Right lung (tissue), 5 donors: Measurements from ENCODE around the gene CBL. TPM values are rescaled to one million over a fixed set of nuclear protein-coding genes. Genes with fewer than 3 reads are reported as not detected.

ENCODE experiments used
- DNase-seq, 2 donors: peaks; one replicate each; pipeline ENCODE4 v3.0.0-alpha.2; 2013
- polyA plus RNA-seq, 5 donors: library from polyadenylated mRNA; unstranded; fragments of 120-200 nt; gene quantifications; one replicate each; pipeline versions ENCODE4 v1.2.1 to v1.2.3, GENCODE V29; 2013; ENCODE audit warnings: inconsistent platforms in 1 of 5, low replicate concordance in 1 of 5; ENCODE audit not compliant: insufficient read length in 5 of 5, insufficient read depth in 1 of 5

The CBL gene
- polyA plus RNA-seq, 5 donors = 16.1 to 22.8 (median 20.5) TPM

DNA sequence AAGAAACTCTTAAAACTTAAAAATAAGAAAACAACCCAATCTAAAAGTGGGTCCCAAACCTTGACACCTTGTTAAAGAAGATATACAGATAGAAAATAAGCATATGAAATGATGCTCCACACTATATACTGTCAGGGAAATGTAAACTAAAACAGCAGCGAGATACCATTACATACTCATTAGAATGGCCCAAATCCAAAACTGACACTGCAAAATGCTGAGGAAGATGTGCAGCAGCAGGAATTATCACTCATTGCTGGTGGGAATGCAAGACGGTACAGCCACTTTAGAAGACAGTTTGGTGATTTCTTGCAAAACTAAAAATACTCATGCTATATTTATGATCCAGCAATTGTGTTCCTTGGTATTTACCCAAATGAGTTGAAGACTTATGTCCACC, 123.2 kb downstream of the CBL start:
- DNase-seq = no peak

DNA sequence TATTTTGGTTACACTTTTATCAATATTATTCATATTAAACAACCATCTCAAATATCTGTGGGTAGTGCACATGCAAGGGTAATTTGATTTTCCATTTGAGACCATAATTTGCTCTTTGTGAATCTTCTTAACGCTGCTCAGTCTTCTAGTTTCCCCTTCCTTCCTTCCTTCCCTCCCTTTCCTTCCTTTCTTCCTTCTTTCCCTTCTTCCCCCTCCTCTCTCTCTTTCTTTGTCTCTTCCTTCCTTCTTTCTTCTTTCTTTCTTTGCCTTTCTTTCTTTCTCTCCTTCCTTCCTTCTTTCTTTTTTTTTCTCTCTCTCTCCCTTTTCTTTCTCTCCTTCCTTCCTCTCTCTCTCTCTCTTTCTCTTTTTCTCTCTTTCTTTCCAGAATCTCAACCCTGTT, 124.1 kb downstream of the CBL start:
- DNase-seq = no peak

DNA sequence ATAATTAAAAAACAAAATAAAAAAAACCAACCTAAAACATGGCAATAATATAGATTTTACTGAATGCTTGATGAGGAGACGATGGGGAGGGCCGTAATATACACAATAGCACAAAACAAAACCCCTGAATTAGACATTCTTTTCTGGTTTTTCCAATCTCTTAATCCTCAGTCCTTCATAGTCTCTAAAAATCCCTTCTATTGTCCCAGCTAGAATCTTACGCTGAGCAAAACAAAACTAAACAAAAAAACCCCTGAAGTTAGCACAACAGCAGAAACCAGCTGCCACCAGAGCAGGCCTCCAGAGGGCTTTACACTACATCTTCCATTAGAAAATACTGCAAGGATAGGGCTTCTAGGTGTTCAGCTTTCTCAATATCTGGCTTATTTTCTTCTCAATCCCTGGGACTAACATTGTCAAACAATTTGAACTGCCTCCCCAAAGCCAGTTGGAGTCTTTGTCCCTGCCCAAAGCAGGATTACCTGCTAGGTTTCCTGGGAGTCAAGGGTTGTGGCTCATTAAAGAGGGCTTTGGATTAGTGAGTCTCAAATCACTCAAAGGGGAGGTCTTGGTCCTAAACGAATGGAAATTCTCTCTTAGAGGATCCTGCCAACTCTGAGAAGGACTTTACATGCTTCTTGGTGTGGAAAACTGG, 126.1 kb downstream of the CBL start:
- DNase-seq = no peak

DNA sequence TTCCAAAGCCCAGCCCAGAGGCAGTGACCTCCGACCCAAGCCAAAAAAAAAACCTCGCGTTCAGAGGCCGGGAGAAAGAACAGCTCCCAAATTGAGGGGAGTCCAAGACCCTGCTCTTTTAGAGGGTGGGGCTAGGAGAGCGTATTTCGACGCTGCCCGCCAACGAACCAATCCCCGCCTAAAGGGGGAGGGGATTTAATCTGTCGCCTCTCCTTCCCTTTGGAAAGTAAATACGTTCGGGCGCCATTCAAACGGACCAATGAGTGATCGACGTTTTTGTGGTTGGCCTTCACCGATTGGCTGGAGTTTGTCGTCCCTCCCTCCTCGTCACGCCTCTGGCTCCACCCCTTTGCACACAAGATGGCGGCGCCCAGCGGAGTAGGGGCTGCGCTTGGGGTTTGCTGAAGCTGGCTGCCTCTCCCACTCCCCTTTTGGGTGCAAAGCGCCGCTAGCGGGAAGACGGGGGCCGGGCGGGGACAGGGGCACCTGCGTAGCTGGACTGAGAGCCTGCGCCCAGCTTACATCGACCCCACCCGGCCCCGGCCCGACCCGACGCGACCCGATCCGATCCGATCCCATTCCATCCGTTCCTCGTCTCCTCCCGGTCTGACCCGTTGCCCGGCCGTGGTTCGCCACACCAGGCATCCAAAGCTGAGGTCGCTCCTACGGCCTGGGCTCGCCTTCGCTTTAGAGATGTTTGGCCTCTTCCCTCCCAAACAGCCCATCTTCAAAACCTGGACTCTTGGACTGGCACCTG, 128.2 kb downstream of the CBL start, which contains the start of gene RNF26:
Gene RNF26 (plus strand): TSS at position 354 of the 757 bp plus-strand sequence. CDS start 596 bp downstream, outside the sequence.
- DNase-seq = peak; percentile 94 to 97

DNA sequence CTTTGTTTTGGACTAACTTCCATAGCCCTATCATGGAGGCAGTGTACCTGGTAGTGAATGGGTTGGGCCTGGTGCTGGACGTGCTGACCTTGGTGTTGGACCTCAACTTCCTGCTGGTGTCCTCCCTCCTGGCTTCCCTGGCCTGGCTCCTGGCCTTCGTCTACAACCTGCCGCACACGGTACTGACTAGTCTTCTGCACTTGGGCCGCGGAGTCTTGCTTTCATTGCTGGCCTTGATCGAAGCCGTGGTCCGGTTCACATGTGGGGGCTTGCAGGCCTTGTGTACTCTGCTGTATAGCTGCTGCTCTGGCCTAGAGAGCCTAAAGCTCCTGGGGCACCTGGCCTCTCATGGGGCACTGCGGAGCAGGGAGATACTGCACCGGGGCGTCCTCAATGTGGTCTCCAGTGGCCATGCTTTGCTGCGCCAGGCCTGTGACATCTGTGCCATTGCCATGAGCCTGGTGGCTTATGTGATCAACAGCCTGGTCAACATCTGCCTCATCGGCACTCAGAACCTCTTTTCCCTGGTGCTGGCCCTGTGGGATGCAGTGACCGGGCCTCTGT, 129.0 kb downstream of the CBL start:
- DNase-seq = no peak

DNA sequence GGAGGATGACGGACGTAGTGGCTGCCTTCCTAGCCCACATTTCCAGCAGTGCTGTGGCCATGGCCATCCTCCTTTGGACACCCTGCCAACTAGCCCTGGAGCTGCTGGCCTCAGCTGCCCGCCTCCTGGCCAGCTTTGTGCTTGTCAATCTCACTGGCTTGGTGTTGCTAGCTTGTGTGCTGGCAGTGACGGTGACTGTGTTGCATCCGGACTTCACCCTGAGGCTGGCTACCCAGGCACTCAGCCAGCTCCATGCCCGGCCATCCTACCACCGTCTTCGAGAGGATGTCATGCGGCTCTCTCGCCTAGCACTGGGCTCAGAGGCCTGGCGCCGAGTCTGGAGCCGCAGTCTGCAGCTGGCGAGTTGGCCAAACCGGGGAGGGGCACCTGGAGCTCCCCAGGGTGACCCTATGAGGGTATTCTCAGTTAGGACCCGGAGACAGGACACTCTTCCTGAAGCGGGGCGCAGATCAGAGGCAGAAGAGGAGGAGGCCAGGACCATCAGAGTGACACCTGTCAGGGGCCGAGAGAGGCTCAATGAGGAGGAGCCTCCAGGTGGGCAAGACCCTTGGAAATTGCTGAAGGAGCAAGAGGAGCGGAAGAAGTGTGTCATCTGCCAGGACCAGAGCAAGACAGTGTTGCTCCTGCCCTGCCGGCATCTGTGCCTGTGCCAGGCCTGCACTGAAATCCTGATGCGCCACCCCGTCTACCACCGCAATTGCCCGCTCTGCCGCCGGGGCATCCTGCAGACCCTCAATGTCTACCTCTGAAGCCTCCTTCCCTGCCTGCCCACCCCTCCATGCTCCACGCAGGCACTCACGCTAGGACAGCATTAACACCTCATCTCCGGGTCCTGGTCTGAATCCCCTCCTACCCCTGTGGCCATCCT, 129.8 kb downstream of the CBL start:
- no peak for DNase-seq

DNA sequence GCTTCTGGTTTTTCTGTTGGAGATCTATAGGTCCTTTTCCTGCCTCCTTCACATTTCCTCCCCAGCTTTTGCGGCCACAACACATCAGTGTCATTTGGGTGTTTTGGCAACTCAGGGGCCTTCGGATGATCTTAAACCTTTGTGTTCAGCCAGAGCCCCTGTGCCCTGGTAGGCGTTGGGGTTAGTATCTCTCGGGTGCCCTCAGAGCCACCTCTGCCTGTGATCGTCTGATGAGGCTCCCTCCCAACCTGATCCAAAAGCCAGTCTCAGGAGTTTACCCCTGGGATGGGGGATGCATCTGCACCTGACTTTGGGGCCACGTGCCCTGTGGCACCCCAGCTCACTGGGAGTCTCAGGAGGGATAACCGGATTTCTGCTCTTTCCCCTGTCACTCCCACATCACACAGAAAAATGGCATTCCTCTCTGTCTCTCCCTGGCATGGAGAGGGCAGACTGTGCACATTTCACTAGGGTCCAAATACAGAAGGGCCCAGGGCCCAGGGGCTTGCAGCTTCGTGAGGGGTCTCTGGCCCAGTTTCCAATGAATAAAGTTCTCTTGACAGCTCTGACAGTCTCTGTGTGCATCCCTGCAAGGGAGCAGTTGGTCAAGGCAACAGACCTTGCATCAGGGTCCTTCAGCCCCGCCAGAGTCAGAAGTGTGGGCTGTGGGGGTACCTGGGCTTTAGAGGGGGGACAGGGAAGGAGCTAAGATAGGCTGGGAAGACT, 130.8 kb downstream of the CBL start:
- DNase-seq = no peak

DNA sequence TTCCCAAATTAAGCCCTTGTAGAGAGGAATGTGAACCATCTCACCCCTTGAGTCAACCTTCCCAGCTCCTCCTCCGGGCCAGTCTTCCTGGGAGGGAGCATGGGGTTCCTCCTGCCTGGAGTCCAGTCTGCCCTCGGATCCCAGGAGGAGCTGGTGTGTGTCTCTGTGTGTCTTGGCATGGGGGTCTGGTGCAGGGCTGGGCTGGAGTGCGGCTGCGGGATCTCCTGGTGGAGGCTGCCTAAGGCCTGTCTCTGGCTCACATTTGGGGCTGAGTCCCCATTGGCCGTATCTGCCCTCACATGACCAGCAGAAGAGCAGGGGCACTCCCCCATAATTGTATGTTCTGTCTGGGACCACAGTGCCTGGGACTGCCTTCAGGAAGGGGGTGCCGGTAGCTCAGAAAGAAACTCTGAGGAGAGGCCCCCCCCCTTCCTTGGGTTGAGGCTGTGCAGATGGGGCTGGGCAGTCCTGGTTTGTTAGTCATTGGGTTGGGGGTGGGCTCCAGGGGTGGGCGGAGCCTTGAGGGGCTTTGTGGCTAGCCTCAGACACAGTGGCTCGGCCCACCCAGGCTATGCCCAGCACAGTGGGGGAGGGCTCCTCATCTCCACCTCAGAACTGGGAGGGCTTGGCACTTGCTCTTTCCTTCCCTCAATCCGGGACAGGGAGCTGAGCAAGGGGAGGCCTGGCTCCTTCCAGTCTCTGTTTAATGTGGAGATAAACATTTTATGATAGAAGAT, 131.6 kb downstream of the CBL start:
- DNase-seq = no peak

DNA sequence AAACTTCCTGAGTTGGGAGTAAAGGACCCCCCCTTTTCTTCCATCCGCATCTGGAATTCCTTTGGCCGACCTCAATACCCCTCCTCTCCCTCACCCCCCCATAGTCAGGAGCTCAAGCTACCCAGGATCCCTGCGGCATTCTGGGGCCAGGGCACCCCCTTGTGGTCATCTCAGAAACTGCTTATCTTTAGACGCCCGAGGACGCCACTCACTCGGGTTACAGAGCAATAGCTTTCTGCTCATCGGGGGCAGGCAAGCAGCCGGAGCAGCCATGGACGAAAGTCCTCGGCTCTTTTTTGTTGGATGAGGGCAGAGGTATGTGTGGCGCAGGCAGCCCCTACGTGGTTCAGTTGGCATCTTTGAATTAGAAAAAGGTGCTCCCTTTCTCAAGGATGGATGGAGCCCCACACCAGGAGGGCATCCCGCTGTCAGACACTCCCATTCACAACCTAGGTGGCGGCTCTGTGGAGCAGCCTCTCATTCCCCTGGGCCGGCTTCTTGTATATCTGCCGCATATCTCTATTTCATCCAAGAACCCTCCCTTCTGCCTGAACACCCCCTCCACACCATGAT, 132.3 kb downstream of the CBL start:
- peak in 1 of 2 donors; percentile 72 for DNase-seq

DNA sequence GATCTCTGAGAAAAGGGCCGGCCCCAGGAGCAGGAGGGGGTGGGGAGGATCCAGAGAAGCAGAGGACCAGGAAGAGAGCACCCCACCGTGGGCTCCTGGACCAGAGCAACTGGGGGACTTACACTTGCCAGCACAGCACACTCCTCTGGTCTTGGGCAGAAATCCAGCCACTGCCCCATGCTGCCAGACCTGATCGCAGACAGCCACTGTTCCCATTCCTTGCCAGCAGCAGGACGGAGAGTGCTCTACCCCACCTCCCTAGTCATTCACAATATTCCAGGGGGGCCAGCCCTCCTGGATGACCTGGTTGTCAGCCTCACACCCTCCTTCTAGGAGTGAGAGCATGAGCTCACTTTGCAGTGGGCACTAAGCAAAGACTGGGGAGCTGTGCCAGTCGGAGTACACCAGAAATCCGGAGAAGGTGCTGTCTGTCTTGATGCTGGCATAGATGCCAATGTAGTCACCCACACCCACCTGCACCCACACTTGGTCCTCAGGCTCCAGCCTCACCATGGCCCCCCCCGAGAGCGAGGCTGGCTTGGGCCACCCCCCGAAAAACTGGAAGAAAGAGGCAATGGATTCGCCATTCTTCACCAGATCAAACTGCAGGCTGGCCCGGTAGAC, 132.9 kb downstream of the CBL start:
- no peak for DNase-seq

DNA sequence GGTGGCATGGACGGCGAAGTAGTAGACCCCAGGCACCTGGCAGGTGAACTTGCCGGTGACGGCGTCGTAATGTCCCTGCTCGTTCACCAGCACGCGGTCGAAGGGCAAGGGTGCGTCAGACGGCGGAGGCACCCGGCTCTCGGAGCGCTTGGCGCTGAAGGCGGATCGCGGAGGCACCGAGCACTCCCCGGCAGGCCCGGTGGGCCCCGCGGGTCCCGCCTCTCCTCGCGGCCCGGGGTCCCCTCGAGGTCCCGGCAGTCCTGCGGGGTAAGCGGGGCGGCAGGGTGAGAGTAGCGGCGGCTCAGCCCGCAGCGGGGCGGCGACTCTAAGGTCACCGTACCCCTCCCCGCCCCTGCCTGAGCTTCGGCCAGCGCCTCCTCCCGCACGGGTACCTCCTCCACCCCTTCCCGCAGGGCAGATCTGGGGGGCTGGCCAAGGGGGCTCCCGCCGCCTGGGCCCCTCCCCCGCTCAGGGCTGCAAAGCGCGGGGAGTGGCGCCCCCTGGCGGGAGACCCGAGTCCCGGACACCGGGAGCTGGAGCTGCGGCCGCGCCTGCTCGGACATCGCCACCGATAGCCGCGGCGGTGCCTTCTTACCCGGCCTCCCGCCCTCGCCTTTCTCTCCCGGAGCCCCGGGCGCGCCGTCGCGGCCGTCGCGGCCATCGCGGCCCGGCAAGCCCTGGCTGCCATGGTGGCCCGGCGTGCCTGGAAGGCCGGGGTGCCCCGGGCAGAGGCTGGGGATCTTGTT, 133.6 kb downstream of the CBL start:
- DNase-seq = peak in 1 of 2 donors; percentile 71

DNA sequence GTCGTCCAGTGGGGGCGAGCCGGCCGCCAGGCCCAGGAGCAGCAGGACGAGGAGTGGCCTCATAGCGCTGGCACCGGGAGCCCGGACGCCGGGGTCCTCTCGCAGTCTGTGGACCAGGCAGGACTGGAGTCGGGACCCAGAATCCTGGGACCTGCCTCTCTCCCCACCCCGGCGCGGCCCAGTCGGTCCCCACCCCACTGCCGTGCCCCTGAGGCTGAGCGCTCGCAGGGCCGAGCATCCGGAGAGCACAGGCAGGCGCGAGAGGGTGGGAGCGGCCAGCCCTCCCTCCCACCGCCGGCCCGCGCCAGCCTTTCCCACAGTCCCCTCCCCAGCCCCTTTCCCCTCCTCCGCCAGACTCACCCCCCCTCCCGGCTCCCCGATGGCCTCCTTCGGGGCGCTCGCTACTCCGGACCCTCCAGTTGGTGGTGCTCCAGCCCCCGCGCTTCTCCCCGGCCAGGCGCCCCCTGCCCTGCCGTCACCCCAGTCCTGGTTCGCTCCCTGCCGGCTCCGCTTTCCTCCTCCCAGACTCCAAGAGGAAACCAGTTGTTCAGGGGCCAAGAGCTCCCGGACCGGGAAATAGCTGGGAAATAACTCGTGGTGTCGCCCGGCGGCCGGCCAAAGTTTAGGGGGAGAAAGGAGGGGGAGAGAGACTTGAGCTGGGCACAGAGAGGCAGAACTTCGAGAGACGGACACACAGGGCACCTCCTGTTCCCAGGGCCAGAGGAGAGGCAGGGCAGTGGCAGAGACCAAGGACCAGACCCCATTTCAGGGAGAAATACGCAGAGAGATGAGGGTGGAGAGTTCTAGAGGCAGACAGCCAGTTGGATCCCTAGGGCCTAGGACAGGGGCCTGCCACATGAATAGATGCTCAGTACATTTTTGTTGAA, 134.4 kb downstream of the CBL start, which contains the start of gene C1QTNF5:
Gene C1QTNF5 (minus strand): TSS at position 549 of the 887 bp plus-strand sequence. CDS start 486 bp downstream, at position 63.
- peak; percentile 90 to 92 for DNase-seq

DNA sequence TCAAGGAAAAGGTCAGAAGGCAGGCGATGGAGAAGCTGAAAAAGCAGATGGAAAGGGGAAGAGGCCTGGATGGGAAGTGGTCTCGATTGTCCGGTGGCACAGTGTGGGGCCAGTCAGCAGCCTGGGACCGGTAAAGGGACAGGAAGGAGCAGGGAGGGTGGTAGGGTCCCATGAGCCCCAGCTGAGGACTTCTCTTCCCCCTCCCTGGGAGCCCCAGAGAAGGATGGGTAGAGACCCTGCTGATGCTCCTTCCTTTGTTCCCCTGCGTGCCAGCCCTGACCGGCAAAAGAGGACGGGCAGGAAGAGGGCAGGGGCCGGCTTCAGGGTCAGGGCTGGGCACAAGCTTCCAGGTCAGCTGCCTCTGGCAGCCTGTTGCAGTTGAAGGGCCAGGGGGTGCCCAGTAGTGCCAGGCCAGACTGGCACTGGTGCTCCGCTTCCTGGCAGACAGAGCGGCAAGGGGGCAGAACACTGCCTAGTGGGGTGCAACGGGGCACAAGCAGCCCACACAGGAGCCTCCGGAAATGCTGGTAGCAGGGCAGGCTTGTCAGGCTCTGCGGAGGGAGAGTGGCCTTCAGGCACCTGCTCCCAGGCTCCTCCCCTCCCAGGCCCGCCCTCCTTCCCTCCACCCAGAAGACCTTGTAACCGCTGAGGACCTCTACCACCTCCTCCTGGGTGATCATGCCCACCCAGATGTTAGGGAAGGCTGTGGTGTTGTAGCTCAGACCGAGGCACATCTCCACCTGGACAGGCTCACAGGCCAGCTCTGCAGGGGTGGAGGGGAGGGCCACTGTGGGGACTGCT, 135.3 kb downstream of the CBL start:
- no peak for DNase-seq

DNA sequence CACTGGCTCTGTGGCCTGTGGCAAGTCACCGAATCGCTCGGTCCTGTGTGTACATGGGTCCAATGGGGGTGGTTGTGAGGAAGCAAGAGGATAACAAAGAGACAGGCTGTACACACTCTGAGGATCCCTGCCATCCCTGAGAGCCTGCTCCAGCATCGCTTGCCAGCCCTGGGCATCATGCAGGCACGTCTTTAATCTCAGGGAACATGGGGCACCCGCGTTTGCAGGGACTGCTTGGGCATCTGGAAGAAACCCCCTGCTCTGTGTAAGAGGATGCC, 135.8 kb downstream of the CBL start:
- no peak for DNase-seq

DNA sequence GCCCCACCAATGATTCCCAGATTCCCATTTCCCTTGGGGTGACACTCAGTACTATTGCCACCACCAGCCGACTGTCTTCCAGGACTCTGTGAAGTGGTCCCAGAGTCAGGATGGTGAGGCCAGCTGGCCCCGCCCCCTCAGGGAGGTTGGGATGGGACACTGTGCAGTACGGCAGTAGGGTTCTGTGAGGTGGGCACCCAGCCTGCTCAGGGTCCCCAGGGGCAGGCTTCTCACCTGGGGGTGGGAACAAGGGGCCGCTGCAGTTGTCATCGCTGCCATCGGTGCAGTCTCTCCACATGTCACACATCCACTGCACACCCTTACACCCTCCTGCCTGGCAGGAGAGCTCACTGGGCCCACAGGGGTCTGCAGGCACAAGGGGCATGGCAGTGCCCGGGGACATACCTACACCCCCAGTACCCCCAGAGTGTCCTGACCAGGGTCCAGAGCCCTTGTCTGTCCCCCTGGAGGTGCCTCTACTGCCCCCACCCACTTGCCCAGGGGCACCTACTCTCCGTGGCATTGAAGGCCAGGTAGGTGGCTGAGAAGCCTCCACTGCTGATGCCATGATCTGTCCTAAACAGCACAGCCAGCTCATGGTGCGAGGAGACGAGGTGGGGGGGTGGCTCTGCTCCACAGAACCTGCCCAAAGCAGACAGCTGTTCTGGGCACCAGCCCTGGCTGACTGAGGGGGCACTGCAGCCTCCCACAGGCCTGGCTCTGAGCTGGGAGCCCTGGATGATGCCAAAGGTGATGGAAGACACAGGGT, 136.4 kb downstream of the CBL start:
- DNase-seq = no peak

DNA sequence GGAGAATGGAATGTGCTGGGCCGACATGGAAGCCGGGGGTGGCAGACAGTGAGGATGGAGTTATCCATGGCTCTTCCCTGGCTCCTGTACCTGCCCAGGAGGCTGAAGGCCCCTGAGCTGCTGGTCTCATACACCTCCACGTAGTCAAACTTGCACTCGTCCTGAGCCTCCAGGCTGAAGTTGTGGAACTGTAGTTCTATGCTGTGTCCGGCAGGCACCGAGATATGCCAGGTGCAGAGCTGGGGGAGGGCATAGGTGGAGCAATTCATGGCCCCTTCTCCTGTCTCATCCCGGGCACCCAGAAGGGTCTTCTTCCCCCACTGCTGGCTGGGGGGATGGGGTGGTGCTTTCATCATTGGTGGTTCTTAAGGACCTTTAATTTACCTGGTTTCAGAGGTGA, 137.6 kb downstream of the CBL start:
- no peak for DNase-seq
